ENCODE data around the gene PNPLA5.

PNPLA5 gene

DNA sequence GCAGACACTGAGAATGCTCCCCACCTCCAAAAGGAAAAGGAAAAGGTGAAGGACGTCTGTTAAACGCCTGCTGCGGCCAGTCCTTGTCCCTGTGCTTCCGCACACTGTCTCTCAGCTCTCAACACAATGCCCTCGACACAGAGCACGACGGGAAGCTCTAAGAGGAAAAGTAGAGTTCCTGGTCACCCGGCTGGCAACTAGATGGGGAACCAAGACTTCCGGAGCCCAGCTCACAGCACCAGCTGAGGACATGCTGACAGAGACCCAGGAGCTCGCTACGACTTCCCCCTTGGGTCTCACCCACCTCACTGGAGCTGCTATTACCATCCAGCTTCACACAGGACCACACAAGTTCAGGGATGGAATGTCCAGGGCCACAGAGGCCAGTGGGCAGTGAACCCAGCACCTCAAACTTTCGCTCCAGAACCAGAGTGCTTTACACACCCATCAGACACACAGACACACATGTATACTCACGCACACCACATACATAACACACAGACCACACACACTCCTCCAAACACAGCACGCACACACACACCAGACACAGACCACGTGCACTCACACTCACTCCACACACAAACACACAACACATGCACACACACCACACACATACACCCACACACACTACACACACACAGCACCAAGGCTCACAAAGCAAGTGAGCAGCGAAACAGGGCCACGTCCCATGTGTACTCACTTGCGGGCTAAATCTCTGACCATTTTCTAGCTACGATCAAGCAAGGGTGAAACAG is 39.1 kb downstream of the PNPLA5 start:
- DNase-seq: no peak

DNA sequence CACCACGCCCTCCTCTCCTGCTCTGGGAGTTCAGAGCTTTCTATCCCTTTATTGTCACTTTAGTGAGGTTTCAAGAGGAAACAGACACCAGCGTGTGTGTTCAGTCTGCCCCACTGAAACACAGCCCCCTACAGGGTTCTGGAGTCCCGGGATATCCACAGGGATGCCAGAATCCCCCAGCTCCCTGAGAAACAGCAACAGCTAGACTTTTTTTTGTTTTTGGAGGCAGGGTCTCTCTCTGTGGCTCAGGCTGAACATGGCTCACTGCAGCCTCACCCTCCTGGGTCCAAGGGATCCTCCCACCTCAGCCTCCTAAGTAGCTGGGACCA is 39.9 kb downstream of the PNPLA5 start:
- no peak for DNase-seq

DNA sequence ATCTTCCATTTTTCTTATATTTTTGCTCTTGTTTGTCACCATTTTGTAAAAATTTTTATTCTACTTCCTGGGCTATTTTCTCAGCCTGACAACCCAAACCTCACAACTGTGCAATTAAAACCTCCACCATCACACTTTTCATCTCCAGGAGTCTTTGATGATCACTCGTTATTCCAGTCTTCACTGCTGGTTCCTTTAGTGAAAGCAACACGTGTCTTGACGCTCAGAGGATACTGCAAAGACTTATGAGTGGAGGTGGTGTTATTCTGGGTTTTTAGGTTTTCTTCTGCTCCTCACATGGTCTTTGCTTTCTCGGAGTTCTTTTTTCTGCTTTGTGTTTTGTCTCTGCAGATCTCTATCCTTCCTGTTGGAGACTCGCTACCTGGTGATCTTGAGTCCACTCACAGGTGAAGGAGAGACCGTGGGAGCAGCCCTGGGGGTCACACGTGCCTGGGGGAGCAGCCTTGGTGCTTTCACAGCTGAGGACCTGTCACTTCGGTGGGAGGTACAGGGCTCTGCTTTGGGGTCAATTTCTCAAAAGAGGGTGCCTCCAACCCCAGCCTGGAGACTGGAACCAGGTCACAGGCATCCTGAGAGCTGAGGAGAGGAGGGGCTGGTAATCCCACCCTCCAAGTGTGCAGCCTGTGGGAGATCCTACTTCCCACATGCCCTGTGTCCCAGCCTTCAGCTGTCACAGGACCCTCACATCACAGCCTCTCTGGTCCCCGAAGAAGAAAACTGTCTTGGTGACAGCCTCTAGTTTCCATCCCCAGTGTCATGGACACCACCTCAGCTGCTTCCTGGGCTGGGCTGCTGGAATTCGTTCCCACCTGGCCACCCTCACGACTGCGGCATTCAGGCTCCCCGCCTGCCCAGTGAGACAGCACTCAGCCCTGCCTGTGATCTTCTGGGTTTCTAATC is 40.5 kb downstream of the PNPLA5 start:
- DNase-seq: no peak

DNA sequence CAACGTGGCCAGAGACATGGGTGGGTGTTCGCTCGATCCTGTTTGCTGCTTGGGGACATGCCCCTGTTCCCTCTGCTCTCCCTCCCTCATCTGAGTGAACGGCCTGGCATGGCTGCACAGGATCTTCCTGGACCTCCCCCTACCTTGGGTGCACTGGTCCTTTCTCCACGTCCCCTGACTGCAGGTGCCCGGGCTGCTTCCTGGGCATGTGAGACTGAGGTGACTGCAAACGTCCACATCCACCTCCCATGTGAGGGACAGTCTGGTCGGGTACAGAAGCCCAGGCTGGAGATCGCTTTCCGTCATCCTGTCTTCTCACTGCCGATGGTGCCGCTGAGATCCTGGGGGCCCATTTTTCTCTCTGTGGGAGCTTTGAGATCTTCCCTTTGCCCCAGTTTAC is 41.3 kb downstream of the PNPLA5 start:
- DNase-seq: no peak

DNA sequence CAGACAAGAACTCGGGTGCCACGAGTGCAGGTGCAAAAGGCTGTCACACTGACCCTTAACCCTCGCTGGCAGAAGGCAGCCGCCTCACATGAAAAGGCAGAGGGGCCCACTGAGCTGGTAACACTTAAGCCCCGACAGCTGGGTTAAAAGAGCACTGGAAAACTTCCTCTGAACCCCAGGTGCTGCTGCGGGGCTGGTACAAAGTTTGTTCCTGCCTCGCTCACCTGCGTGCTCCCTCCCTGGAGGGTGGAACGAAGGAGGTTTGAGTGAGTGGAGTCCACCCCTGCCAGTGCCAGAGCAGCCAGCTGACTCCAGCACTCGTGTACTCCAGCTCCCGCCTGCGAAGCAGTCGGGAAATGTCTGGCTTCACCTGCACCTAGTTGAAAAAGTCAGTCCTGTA is 42.1 kb downstream of the PNPLA5 start:
- DNase-seq: no peak

DNA sequence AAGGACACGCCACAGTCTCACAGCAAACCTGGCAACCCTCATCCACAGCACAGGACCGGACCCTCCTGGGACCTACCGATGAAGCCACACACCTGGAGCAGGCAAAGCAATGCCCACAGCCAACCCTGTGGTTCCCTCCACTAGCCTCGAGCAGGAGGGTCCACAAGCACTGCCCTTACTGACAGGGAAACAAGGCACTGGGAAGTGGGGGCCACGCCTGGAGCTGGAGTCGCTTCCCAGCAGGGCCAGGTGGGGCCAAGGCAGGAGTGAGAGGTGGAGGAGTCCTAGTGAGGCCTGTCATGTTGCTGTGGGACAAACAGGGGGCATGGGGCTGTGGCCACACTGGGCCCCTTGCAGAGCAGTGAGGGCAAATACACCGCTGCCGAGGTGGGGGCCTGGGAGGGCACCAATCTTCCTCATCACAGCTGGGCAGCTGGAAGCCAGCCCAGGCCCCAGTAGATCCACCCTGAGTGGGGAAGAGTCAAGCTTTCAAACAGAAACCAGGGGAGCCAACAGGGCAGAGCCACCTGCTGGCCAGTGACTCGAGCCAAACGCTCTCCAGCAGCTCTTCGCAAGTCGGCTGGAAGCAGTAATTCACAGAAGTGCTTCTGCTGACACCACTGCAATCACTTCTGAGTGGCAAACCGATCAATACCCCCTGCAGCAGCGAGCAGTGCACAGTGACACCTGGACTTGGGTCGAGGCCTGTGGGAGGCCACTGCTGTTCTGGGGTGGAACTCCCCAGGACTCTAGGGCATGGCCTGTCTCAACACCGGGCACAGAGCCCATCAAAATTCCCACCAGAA is 43.2 kb downstream of the PNPLA5 start:
- no peak for DNase-seq

DNA sequence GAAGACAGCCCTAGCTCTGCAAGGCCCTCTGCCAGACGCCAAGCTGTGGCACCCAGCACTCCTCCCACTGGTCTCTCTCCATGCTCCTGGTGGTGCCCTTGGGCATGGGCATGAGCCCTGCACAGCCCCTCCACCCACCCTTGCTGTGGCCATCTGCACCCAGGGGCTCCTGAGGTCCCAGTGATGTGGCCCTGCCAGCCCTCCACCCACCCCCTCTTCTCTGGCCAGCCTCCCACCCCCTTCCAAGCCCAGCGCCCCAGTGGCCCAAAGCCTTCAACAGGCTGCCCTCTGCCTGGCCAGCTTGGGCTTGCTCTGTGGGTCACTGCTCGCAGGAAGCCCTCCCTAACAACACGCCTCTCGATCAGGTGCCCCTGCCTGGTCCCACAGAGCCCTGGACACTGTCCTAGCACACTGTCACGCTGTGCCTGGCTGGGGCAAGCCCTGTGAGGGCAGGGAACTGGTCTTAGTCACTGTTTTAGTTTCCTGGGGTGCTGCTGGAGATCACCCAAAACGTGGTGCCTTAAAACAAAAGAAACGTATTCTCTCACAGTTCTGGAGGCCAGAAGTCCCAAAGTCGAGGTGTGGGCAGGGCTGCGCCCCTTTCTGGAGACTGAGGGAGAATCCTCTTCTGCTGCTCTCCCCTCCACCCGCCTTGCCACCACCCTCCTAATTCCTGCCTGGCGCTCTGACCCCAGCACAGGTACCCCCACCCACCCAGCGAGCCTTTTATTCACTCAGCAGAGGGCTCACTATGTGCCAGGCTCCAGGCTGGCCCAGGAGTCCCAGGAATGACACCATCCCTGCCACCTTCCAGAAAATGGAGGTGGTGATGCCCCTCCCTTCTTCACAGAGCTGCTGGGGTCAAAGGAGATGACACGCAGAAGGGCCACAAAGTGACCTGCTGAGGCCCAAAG is 44.2 kb downstream of the PNPLA5 start:
- no peak for DNase-seq

DNA sequence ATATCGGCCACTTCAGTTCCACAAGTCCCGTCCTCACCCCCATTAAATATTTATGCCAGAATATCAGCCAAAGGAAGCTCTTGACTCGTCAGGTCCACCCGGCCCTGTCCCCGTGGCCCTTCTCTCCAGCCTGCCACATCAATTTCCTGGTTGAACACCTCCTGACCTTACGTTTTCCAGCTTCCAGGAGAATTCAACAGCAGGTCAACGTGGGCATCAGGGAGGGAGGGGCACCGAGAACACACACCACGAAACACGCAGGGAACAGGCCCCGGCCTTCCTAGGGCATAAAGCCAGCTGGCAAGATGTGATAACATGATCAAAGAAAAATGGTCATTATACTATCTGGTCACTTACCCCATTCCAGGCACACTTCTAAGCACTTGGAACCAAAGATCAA is 44.8 kb downstream of the PNPLA5 start:
- DNase-seq: no peak

DNA sequence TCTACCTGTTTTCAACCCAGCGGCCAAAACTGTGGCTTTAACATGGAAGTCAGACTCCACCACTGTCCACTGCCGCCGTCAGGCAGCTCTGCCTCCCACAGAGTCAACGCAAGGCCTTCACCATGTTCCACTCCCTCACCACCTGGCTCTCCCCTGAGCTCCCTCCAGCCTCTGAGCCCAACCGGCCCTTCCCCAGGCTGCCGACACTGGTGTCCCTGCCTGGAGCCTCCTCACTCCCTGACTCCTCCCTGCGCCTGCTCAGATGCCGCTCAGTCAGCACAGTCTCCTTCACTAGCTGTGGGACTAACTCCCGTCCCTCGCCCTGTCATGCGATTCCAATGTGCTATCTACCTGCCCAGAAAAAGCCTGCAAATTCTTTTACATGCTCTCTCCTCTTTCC is 45.8 kb downstream of the PNPLA5 start:
- no peak for DNase-seq

DNA sequence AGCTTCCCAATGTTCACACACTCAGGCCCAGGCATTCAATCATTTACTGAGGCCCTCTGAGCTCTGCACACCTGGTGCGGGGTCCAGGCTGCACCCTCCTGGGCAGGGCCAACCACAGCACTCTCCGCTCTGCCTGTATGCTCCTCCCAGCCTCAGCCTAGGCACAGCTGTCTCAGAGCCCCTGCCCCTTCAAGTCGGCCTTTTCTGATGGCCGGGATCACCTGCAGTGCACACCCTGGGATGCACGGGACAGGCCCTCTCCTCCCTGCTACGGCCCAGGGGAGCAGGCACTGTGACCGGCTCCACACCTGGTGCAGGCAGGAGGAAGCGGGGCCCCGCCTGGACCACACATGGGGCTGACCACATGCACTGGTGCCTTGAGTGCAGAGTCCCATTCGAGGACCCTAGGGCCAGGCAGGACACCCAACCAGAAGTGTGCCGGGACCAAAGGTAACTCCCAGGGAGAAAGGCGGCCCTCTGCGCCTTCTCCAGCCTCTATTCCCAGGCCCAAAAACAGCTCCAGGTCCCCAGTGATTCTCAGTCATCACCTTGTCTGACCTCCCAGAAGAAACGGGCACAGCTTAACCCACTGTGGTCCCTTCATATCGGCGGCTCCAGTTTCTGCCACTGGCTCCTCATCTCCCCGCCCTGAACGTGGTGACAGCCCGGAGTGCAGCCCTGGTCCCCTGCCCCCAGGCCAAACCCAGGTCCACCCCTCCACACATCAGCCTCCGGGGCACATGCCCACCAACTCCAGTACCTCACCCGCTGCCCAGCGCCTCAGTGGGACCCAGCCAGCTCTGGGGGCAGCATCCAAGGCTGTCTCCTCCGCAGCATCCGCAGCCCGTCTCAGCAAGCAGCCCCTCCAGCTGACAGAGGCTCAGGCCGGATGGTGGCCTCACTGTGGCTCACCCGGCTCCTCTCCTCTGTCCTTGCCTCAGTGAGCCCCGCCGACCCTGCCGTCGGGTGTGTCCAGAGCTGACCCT is 47.0 kb downstream of the PNPLA5 start:
- no peak for DNase-seq

DNA sequence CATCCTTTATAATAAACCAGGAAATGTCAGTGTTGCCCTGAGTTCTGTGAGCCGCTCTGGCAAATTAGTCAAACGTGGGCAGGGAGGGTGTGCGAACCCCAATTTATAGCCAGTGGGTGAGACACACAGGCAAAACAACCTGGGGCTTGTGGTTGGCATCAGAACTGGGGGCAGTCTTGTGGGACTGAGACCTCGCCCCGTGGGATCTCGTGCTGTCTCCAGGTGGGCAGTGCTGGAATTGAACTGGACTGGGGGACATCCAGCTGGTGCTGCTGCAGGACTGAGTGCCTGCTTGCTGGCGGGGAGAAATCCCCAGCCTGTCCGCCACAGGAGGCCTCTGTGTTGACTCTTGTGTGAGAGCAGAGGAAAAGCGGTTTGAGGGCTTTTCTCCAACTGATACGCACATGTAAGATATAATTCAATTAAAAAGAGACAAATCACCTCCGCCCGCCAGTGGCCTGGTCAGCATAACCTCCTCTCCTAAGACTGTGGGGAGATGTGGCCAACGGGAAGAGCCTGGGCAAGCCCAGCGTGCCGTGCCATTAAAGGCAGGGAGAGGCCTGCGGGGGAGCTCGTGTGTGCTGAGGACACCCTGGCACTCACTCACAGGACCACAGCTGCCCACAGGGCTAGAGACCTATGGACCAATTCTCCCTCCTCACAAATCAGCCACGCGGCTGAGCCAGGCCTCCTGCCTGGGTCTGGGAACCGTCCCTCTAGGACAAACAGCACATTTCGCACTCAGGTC is 47.9 kb downstream of the PNPLA5 start:
- no peak for DNase-seq

DNA sequence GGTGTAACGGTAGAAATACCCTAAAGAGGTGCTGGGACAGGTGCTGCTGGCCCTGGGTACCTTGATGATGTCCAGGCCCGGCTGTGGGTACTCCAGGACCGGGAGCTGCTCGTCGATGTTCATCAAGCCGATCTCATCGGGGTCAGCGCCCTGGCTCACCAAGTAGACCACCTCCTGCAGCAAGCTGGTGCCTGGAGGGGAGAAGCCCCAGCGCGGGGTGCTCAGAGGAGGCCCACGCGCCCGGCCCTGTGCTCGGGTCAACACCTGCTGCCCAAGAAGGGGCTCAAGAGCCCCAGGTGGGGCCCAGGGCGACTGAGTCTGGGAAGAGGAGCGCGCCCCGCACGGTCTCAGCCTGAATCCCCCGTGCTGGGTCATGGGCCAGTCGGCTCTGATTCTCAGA is 50.1 kb downstream of the PNPLA5 start:
- DNase-seq: no peak

DNA sequence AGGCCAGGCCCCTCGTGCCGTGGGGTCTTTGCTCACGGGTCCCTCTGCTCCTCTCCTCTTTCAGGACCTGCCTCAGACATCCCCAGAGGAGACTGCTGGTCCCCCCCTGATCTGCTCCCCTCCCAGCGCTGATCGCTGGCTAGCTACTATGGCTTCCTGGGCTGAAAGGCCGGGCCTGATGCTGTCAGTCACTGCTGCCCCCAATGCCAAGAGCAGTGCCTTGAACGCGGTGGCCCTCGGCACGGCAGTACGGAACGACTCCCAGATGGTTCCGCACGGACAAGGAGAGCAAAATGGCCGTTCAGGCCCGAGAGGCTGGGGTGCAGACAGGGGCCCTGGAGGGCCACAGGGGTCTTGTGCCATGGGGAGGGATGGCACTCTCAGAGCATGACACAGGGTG is 51.0 kb downstream of the PNPLA5 start:
- no peak for DNase-seq

DNA sequence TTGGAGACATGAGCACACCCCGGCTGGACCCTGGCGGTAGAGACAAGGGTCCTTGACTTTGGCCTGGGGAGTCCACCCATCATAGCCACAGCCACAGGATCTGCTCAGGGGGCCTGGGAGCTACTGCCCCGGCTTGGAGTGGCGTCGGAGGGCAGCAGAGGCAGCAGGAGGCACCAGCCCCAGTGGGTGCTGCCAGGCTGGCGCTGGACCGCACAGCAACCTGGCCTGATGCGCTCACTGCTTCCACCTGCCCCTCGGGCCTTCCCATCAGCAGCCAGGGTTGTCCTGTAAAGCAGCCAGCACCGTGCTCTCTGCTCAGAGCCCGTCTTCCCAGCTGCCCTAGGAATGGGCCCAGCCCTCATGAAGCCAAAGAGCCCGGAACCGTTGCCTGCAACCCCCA is 51.4 kb downstream of the PNPLA5 start:
- no peak for DNase-seq

DNA sequence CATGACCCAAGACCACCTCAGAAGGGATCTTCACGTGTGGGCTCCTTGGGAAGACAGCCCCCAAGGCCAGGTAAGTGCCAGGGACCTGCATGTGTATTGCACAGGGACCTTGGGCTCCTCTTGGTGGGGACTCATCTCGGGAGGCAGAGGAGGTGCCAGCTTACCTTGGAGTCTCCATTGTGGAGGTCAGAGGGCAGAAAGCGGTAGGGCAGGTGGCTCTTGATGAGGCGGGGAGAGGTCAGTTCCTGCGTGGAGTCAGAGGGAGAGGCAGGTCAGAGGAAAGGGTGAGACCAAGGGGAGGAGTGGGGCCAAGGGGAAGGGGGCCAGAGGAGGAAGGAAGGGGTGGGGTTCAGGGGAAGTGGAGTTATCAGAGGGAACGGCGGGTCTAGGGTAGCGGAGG is 52.0 kb downstream of the PNPLA5 start:
- DNase-seq: no peak

DNA sequence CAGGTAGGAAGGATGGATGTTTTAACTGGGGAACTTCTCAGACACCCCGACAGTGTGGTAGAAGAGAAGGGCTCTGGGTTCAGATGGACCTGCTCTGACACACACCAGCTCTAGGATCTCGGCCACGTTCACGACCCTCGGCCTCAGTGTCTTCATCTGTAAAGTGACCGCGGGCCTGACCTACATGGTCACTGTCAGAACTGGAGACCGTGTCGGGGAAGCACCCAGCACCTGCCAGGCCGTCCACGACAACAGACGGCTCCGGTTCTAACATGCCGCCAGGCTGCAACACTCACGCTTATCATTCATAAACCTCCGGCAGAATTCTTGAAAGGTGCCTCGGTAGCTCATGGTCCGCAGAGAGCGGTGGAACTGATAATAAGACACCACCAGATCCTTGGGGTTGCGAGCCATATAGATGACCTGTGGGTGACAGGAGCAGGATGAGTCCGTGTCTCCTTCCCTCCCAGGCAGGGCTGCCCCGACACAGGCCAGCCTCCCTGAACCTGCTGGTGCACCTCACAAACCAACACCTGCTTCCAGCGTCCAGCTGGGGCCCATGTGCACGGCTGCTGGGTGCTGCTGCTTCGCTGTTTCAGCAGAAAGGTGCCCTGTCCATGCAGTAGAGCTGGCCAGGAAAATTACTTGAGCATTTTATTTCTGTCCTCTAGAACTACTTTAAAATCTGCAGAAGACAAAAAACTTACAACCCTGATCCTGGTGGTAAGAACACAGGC is 53.1 kb downstream of the PNPLA5 start:
- DNase-seq: no peak

DNA sequence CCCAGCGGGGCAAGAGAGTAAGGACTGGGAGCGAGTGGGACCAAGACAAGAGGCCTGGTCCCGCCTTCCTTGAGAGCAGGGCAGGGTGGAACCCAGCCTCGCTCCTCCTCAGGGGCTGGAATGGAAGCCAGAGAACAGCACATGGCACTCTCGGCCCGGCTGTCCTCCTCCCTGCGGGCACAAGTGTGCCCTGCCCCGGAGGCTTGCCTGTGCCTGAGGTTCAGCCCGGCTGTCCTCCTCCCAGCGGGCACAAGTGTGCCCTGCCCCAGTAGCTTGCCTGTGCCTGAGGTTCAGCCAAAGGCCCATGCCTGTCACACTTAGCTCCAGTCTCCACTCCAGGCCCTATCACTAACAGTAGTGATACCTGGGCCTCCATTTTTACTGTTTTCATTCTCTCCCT is 53.7 kb downstream of the PNPLA5 start:
- no peak for DNase-seq

DNA sequence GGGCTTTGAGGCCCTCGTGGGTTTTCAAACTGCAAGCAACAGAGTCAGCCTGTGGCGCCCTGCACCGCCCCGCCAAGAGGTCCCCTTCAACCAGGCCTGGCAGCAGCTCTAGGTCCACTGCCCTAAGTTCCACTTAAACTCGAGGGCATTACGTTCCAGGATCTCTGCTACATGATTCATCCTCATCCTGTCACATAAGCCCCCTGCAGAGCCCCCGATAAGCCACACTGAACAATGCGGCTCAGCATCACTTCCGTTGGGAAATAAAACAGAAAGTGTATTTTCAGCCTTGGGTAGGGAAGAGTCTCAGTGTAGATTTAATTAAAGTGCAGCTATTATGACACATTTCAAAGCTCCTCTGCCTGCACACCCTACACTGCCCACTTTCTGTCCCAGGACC is 54.1 kb downstream of the PNPLA5 start:
- DNase-seq: no peak

DNA sequence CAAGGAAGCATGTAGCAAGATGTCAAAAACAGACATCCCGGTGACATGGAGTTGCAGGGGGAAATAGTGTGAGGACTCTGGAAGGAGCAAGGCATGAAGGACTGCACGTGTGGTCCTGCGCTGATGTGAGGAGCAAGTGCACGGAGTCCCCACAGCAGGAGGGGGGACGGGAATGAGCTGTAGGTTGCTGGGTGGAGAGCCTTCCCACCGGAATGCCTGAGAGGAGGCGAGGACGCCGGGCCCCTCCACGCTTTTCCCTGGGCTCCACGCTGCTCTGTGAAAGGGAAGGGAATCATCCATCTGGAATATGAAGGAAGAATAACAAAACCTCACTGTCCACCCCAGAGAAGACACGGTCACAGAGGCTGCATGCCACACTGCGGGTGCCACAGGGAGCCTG is 56.1 kb downstream of the PNPLA5 start:
- no peak for DNase-seq

DNA sequence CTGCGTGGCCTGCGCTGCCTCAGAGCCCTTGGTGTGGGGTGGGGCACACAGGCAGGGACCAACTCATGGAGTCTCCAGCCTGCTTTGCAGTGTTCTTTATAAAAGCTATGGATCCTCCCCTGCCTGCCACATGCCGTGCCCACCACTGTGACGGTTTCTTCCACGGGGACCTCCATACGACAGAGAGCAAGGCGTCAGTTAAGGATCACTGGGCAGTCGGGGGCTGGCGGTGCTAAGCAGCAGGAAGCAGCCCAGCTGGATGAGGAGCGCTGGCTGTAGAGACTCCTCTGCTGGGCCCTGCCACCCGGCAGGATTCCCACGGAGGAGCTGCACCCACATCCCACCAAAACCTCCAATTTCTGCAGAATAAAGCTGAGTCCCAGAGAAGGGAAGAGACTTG is 56.6 kb downstream of the PNPLA5 start:
- no peak for DNase-seq

Measured in SW 1271 (cell line).